ENCODE data around the gene MARCHF3.
A peak's percentile ranks its signal among the peaks of the same experiment; 100 is the strongest.
"Not testable (repeated sequence)": the region's sequence is repeated elsewhere in the genome, so short reads cannot be mapped to it uniquely, and the experiment has no call there.

Gene MARCHF3

GRCh38 chr5:126956991-126957390 lies 73.4 kb downstream of the MARCHF3 start:
- no peak for DNase-seq (ENCODE audit: low read depth, low spot score)

GRCh38 chr5:126954981-126955380 lies 75.4 kb downstream of the MARCHF3 start:
- no peak for DNase-seq (ENCODE audit: low read depth, low spot score)

- DNase-seq (ENCODE audit: low read depth, low spot score): no peak
Observed at GRCh38 chr5:126953640-126954039, 76.7 kb downstream of the MARCHF3 start.

GRCh38 chr5:126949475-126949874 lies 80.9 kb downstream of the MARCHF3 start:
- DNase-seq (ENCODE audit: low read depth, low spot score): no peak

GRCh38 chr5:126948453-126948852 lies 81.9 kb downstream of the MARCHF3 start:
- DNase-seq (ENCODE audit: low read depth, low spot score): no peak

GRCh38 chr5:126948011-126948355 lies 82.4 kb downstream of the MARCHF3 start:
- no peak for DNase-seq (ENCODE audit: low read depth, low spot score)

- DNase-seq (ENCODE audit: low read depth, low spot score): no peak
Observed at GRCh38 chr5:126947146-126948010, 83.0 kb downstream of the MARCHF3 start.

- not testable (repeated sequence) for DNase-seq (ENCODE audit: low read depth, low spot score)
Observed at GRCh38 chr5:126942908-126943307, 87.5 kb downstream of the MARCHF3 start.

- DNase-seq (ENCODE audit: low read depth, low spot score): no peak
Observed at GRCh38 chr5:126941403-126941802, 89.0 kb downstream of the MARCHF3 start.

GRCh38 chr5:126939887-126940286 lies 90.5 kb downstream of the MARCHF3 start:
- DNase-seq (ENCODE audit: low read depth, low spot score): no peak

GRCh38 chr5:126938466-126938865 lies 91.9 kb downstream of the MARCHF3 start:
- DNase-seq (ENCODE audit: low read depth, low spot score): no peak

GRCh38 chr5:126937771-126938170 lies 92.6 kb downstream of the MARCHF3 start:
- DNase-seq (ENCODE audit: low read depth, low spot score): no peak

- no peak for DNase-seq (ENCODE audit: low read depth, low spot score)
Observed at GRCh38 chr5:126936775-126937418, 93.5 kb downstream of the MARCHF3 start.

GRCh38 chr5:126931963-126932660 lies 98.2 kb downstream of the MARCHF3 start:
- DNase-seq (ENCODE audit: low read depth, low spot score): no peak

GRCh38 chr5:126928041-126928440 lies 102.3 kb downstream of the MARCHF3 start:
- DNase-seq (ENCODE audit: low read depth, low spot score): no peak

- DNase-seq (ENCODE audit: low read depth, low spot score): no peak
Observed at GRCh38 chr5:126927429-126927828, 102.9 kb downstream of the MARCHF3 start.

- DNase-seq (ENCODE audit: low read depth, low spot score): no peak
Observed at GRCh38 chr5:126926187-126926586, 104.2 kb downstream of the MARCHF3 start.

GRCh38 chr5:126925482-126925881 lies 104.9 kb downstream of the MARCHF3 start:
- no peak for DNase-seq (ENCODE audit: low read depth, low spot score)

GRCh38 chr5:126924331-126925033 lies 105.9 kb downstream of the MARCHF3 start:
- DNase-seq (ENCODE audit: low read depth, low spot score): no peak

GRCh38 chr5:126921241-126922091 lies 108.9 kb downstream of the MARCHF3 start:
- no peak for DNase-seq (ENCODE audit: low read depth, low spot score)

GRCh38 chr5:126920291-126920690 lies 110.1 kb downstream of the MARCHF3 start:
- DNase-seq (ENCODE audit: low read depth, low spot score): peak; percentile 44
